Adipose tissue (tissue), 3 donors: ENCODE measurements around the gene FSTL3. TPM values are rescaled to one million over a fixed set of nuclear protein-coding genes. Genes with fewer than 3 reads are reported as not detected.
"Not testable (repeated sequence)": the region's sequence is repeated elsewhere in the genome, so short reads cannot be mapped to it uniquely, and the experiment has no call there.

ENCODE experiments used
- H3K27ac ChIP-seq: one replicate; pipeline ENCODE4 v1.5.1; 2013; ENCODE audit warnings: low read depth, low read length
- WGBS, 3 donors: extraction: QIAGEN DNeasy Blood & Tissue Kit; methylation state at CpG; one replicate each; pipeline ENCODE4 v1.1.7; 2013; 5-methylcytosine and 5-hydroxymethylcytosine counted together
- polyA plus RNA-seq, 3 donors: library from polyadenylated mRNA; stranded (reverse); fragments of 200-250 nt; gene quantifications; one replicate each; pipeline ENCODE4 v1.2.3, GENCODE V29; 2013
- donor health status: healthy with polysubstance abuse.
- donor health status: Bipolar disorder and iron deficiency.
- donor health status: healthy.

FSTL3 gene
- polyA plus RNA-seq, 3 donors = 24.5 to 153 (median 48.5) TPM

GRCh38 chr19:658059-658839, 17.9 kb upstream of the FSTL3 start:
- H3K27ac ChIP-seq = no peak overlapping the region
- WGBS, 3 donors = 80 to 85% (median 85%) methylated on average over 33 of the region's 33 CpGs

GRCh38 chr19:658916-659839, 17.0 kb upstream of the FSTL3 start:
- no peak overlapping the region for H3K27ac ChIP-seq
- WGBS, 3 donors = 69 to 84% (median 74%) methylated on average over 47 to 50 of the region's 50 CpGs

- WGBS, 3 donors = 17 to 33% (median 31%) methylated on average over 20 of the region's 20 CpGs
- no peak overlapping the region for H3K27ac ChIP-seq
Measured at GRCh38 chr19:660793-661426, 15.3 kb upstream of the FSTL3 start.

GRCh38 chr19:661427-662196, 14.6 kb upstream of the FSTL3 start:
- 7 to 10% (median 8%) methylated on average over 29 to 31 of the region's 31 CpGs for whole genome bisulfite sequencing, 3 donors
- no peak overlapping the region for H3K27ac ChIP-seq

GRCh38 chr19:662207-662961, 13.8 kb upstream of the FSTL3 start:
- H3K27ac ChIP-seq = no peak overlapping the region
- WGBS, 3 donors = 0 to 1% (median 1%) methylated on average over 69 to 81 of the region's 81 CpGs

GRCh38 chr19:662962-663681, 13.1 kb upstream of the FSTL3 start, which contains the start of gene RNF126:
Gene RNF126 (minus strand): TSS chr19:663214. CDS start chr19:663121, 93 bp downstream.
- 1% methylated on average over 63 to 97 of the region's 97 CpGs for WGBS, 3 donors
- H3K27ac ChIP-seq = peak within 1 kb of the TSS; percentile 55

GRCh38 chr19:663682-664117, 12.5 kb upstream of the FSTL3 start:
- H3K27ac ChIP-seq = peak overlapping the region; percentile 55
- WGBS, 3 donors = 43 to 52% (median 51%) methylated on average over 18 of the region's 18 CpGs

GRCh38 chr19:664913-665443, 11.2 kb upstream of the FSTL3 start:
- WGBS, 3 donors = 5 to 8% (median 7%) methylated on average over 24 of the region's 24 CpGs

GRCh38 chr19:666985-667573, 9.1 kb upstream of the FSTL3 start:
- 88 to 91% (median 89%) methylated on average over 24 to 38 of the region's 38 CpGs for WGBS, 3 donors
- H3K27ac ChIP-seq = not testable (repeated sequence)

More at GRCh38 chr19:664913-665443, 11.2 kb upstream of the FSTL3 start:
- no peak overlapping the region for H3K27ac ChIP-seq

GRCh38 chr19:668675-669434, 7.3 kb upstream of the FSTL3 start:
- WGBS, 3 donors = 57 to 64% (median 59%) methylated on average over 12 of the region's 12 CpGs
- not testable (repeated sequence) for H3K27ac ChIP-seq

GRCh38 chr19:670609-671075, 5.5 kb upstream of the FSTL3 start:
- WGBS, 3 donors = 74 to 79% (median 76%) methylated on average over 9 of the region's 9 CpGs
- no peak overlapping the region for H3K27ac ChIP-seq

- no peak overlapping the region for H3K27ac ChIP-seq
- 30 to 66% (median 58%) methylated on average over 29 to 38 of the region's 38 CpGs for WGBS, 3 donors
Measured at GRCh38 chr19:674282-675151, 1.7 kb upstream of the FSTL3 start.

GRCh38 chr19:676007-676338, 219 bp upstream of the FSTL3 start:
- 7 to 14% (median 8%) methylated on average over 18 to 31 of the region's 31 CpGs for WGBS, 3 donors
- H3K27ac ChIP-seq = peak overlapping the region; percentile 67

- WGBS, 3 donors = 5 to 13% (median 11%) methylated on average over 12 to 15 of the region's 15 CpGs
- no peak overlapping the region for H3K27ac ChIP-seq
Measured at GRCh38 chr19:677201-677600, 1.0 kb downstream of the FSTL3 start.
